ENCODE data around the gene DISC1. TPM values are rescaled to one million over a fixed set of nuclear protein-coding genes. Genes with fewer than 3 reads are reported as not detected.
A peak's percentile ranks its signal among the peaks of the same experiment; 100 is the strongest.

The DISC1 gene
- total and polyA plus RNA-seq, 2 of the 13 experiments (the other 11 are each of a cell fraction or from before 2014, with no cell fraction given), result 4.2 to 4.6 TPM

DNA sequence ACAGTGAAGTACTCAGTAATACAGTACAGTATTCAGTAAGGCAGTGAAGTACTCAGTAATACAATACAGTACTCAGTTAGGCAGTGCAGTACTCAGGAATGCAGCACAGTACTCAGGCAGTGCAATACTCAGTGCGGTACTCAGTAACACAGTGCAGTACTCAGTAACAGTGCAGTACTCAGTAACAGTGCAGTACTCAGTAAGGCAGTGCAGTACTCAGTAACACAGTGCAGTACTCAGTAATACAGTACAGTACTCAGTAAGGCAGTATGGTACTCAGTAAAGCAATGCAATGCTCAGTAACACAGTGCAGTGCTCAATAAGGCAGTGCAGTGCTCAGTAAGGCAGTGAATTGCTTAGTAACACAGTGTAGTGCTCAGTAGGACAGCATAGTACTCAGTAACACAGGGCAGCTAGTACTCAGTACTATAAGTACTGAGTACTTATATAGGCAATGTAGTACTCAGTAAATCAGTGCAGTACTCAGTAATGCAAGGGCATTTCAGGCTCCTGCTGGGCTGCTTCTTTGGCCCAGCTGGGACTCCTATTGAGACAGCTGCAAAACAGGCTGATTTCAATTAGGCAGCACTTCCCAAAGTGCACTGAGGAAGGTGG is 411.3 kb downstream of the DISC1 start:
- H3K4me2 ChIP-seq (ENCODE audit: low read depth, low read length), result no peak overlapping the region
- no peaks in the 10 kb centered on the region for H4K20me1 ChIP-seq (ENCODE audit: insufficient read depth, low read length)
- no peak overlapping the region for H2AFZ ChIP-seq (ENCODE audit: low read length)
- ChIA-PET CTCF (ENCODE audit: low intra/inter-chr PET ratio, low total read pairs) (no interaction called here), POLR2A (no interaction called here)
- in situ Hi-C loops (cut with HindIII; ENCODE audit: extremely low pct_ligation_motif_present, low pct_unique_long_range_greater_than_20kb) (no loop called here), intact Hi-C loops (cut with micrococcal nuclease; ENCODE audit: unreplicated experiment) (no loop called here)
- TF ChIP-seq ATRX (CRISPR knock-in tag; IDR thresholded peaks at IDR 0.05; ENCODE audit: borderline replicate concordance), result no peak
- TF ChIP-seq ZSCAN21 (CRISPR knock-in tag; IDR thresholded peaks at IDR 0.05; ENCODE audit: borderline replicate concordance), result peak; percentile 99
- no peaks in the 10 kb centered on the region for H3K79me2 ChIP-seq (ENCODE audit: insufficient read depth, low read length)
- no peak for DNase-seq (ENCODE audit: low spot score)
- FAIRE-seq, result no peak
- no peaks in the 10 kb centered on the region for H3K9me3 ChIP-seq (ENCODE audit: low read length)
- no peak for ATAC-seq
- H3K4me1 ChIP-seq (ENCODE audit: insufficient read depth, low read length), result no peaks in the 10 kb centered on the region
- H3K27me3 ChIP-seq (ENCODE audit: control insufficient read depth in 1 of 2, insufficient read depth in 2 of 2, low read length in 2 of 2), result no peaks in the 10 kb centered on the region
- no TSS peak for BruUV-seq (replicated peaks)
- no peak overlapping the region for H3K4me3 ChIP-seq (replicated peaks in 1 of 3; ENCODE audit: insufficient read depth in 1 of 3, low read depth in 2 of 3, low read length in 3 of 3)
- no peak overlapping the region for H3K9ac ChIP-seq (ENCODE audit: insufficient read depth, low read depth, low read length)
- whole genome bisulfite sequencing (ENCODE audit: low lambda C conversion rate), result 100% methylated on average over 1 of the region's 1 CpG
- H3K27ac ChIP-seq (ENCODE audit: extremely low read length, insufficient read depth, low read length), result no peak overlapping the region
- H3K36me3 ChIP-seq (replicated peaks in 1 of 2; ENCODE audit: control insufficient read depth in 1 of 2, insufficient read depth in 2 of 2, low read length in 2 of 2), result no peaks in the 10 kb centered on the region; a peak in 1 of 5 replicates

DNA sequence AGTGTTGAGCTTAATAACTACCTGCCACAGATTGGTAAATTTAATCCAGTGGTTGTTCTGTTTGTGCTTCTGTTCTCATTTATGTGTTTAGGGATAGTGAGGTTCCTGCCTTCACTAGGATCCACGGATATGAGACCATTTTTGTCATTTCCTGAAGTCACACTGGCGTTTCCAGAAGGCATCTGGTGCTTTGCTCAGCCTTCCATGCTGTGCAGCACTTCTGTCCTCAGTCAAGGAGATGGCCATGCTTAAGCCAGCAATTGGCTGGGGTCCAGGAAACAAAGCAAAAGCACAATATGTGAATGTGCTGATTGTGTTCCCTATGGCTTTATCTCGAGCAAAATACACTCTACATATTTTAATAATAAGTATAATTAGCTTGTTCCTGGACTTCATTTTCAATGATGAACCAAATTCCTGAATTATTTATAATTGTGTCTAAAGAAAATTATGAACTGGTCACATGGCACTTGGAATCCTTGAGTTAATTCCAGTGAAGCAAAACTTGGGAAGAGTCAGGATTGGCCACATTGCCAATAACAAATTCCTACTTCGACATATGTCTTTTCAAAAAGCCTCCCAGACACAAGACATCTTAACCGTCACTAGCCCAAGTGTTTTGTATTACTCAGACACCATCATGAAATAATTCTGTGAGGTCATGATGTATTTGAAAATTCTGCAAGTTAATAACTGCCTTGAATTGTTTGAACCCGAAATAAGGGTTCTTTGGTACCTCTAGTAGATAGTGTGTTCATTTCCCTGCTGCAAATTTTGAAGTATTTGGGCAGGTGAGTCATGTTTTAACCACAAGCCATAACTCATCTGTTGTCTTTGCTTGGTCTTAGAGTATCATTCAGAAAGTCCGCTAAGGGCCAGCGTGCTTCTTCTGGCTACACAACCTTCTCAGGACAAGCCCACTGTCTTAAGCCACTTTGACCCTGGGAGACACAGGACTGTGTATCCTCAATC is 412.4 kb downstream of the DISC1 start:
- Histone ChIP-seq H2AFZ (ENCODE audit: low read length) (no peak overlapping the region), H3K27ac (ENCODE audit: extremely low read length, insufficient read depth, low read length) (no peak overlapping the region), H3K79me2 (ENCODE audit: insufficient read depth, low read length) (no peaks in the 10 kb centered on the region), H3K9me3 (ENCODE audit: low read length) (no peaks in the 10 kb centered on the region), H3K4me2 (ENCODE audit: low read depth, low read length) (no peak overlapping the region), H3K4me3 (replicated peaks in 1 of 3; ENCODE audit: insufficient read depth in 1 of 3, low read depth in 2 of 3, low read length in 3 of 3) (no peak overlapping the region), H3K27me3 (ENCODE audit: control insufficient read depth in 1 of 2, insufficient read depth in 2 of 2, low read length in 2 of 2) (no peaks in the 10 kb centered on the region), H4K20me1 (ENCODE audit: insufficient read depth, low read length) (no peaks in the 10 kb centered on the region), H3K9ac (ENCODE audit: insufficient read depth, low read depth, low read length) (no peak overlapping the region), H3K4me1 (ENCODE audit: insufficient read depth, low read length) (no peaks in the 10 kb centered on the region), H3K36me3 (replicated peaks in 1 of 2; ENCODE audit: control insufficient read depth in 1 of 2, insufficient read depth in 2 of 2, low read length in 2 of 2) (no peaks in the 10 kb centered on the region; a peak in 1 of 5 replicates)
- BruUV-seq (replicated peaks), result no TSS peak
- ChIA-PET CTCF (ENCODE audit: low intra/inter-chr PET ratio, low total read pairs) (no interaction called here), POLR2A (no interaction called here)
- in situ Hi-C loops (cut with HindIII; ENCODE audit: extremely low pct_ligation_motif_present, low pct_unique_long_range_greater_than_20kb), result no loop called here
- FAIRE-seq (no peak), DNase-seq (ENCODE audit: low spot score) (no peak), ATAC-seq (no peak)
- 48% methylated on average over 8 of the region's 8 CpGs for WGBS (ENCODE audit: low lambda C conversion rate)
- intact Hi-C loops (cut with micrococcal nuclease; ENCODE audit: unreplicated experiment), result no loop called here
- TF ChIP-seq ZNF383 (CRISPR knock-in tag; IDR thresholded peaks at IDR 0.05; ENCODE audit: borderline replicate concordance) (no peak), ZNF180 (CRISPR knock-in tag; IDR thresholded peaks at IDR 0.05; ENCODE audit: borderline replicate concordance, low read depth) (no peak), FOXK2 (IDR thresholded peaks at IDR 0.05) (no peak), ZNF776 (CRISPR knock-in tag; IDR thresholded peaks at IDR 0.05) (no peak), NBN (conservative IDR thresholded peaks at IDR 0.05) (no peak), ZNF232 (CRISPR knock-in tag; IDR thresholded peaks at IDR 0.05; ENCODE audit: borderline replicate concordance) (no peak), ZFP82 (CRISPR knock-in tag; IDR thresholded peaks at IDR 0.05; ENCODE audit: borderline replicate concordance) (no peak), DNMT3B (CRISPR knock-in tag; conservative IDR thresholded peaks at IDR 0.05) (no peak)
- TF ChIP-seq, protein P1, sequence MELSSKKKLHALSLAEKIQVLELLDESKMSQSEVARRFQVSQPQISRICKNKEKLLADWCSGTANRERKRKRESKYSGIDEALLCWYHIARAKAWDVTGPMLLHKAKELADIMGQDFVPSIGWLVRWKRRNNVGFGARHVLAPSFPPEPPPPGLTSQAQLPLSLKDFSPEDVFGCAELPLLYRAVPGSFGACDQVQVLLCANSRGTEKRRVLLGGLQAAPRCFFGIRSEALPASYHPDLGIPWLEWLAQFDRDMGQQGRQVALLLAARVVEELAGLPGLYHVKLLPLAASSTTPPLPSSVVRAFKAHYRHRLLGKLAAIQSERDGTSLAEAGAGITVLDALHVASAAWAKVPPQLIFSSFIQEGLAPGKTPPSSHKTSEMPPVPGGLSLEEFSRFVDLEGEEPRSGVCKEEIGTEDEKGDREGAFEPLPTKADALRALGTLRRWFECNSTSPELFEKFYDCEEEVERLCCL (CRISPR knock-in tag; IDR thresholded peaks at IDR 0.05; ENCODE audit: borderline replicate concordance), result no peak
- TF ChIP-seq, protein P2, sequence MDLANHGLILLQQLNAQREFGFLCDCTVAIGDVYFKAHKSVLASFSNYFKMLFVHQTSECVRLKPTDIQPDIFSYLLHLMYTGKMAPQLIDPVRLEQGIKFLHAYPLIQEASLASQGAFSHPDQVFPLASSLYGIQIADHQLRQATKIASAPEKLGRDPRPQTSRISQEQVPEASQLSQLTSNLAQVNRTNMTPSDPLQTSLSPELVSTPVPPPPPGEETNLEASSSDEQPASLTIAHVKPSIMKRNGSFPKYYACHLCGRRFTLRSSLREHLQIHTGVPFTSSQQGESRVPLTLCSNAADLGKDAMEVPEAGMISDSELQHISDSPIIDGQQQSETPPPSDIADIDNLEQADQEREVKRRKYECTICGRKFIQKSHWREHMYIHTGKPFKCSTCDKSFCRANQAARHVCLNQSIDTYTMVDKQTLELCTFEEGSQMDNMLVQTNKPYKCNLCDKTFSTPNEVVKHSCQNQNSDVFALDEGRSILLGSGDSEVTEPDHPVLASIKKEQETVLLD (CRISPR knock-in tag; IDR thresholded peaks at IDR 0.05; ENCODE audit: low read depth), result no peak
